Nephron (organoid): ENCODE results near the gene TSPAN11.
A peak's percentile ranks its signal among the peaks of the same experiment; 100 is the strongest.

ENCODE experiments used
- H3K27ac Mint-ChIP-seq, 3 experiments: 2 replicates each; pipeline ENCODE4 v1.8.0; 2020; ENCODE audit warnings: mixed read lengths in 3 of 3, mild to moderate bottlenecking in 2 of 3, moderate library complexity in 1 of 3
- H3K27me3 Mint-ChIP-seq: 2 replicates; pipeline ENCODE4 v1.8.0; 2021; ENCODE audit warnings: low read depth, mild to moderate bottlenecking, moderate library complexity, mixed read lengths
- H3K36me3 Mint-ChIP-seq: 2 replicates; pipeline ENCODE4 v1.8.0; 2020; ENCODE audit warnings: low read depth, mixed read lengths
- H3K4me1 Mint-ChIP-seq: 2 replicates; pipeline ENCODE4 v1.8.0; 2020; ENCODE audit warnings: mixed read lengths
- H3K4me3 Mint-ChIP-seq, 3 experiments: 2 replicates each; pipeline ENCODE4 v1.8.0; 2020; ENCODE audit warnings: mild to moderate bottlenecking in 3 of 3, mixed read lengths in 3 of 3, moderate library complexity in 2 of 3
- H3K9me3 Mint-ChIP-seq: 2 replicates; pipeline ENCODE4 v1.8.0; 2020; ENCODE audit warnings: mixed read lengths
- CTCF ChIP-seq, 3 experiments: fragments of 200-600 bp; sonication (generic); IDR thresholded peaks; one replicate each; pipeline ENCODE4 v1.5.0; 2021; ENCODE audit warnings: antibody characterized with exemption in 3 of 3; ENCODE audit not compliant: unreplicated experiment in 3 of 3

TSPAN11 gene

GRCh38 chr12:30908076-30908721 is 18.3 kb upstream of the TSPAN11 start:
- no peak for TF ChIP-seq CTCF (IDR thresholded peaks at IDR 0.05; ENCODE audit: unreplicated experiment in 3 of 3)
- H3K27ac Mint-ChIP-seq: peak overlapping the region; percentile 81 to 90 (median 85)
- no peaks in the 10 kb centered on the region for H3K27me3 Mint-ChIP-seq
- peaks cover 3% of the 10 kb centered on the region for H3K9me3 Mint-ChIP-seq
- H3K36me3 Mint-ChIP-seq: no peaks in the 10 kb centered on the region
- H3K4me1 Mint-ChIP-seq: peaks cover 27% of the 10 kb centered on the region
- H3K4me3 Mint-ChIP-seq: no peak overlapping the region

GRCh38 chr12:30908722-30909348 is 17.7 kb upstream of the TSPAN11 start:
- no peak for TF ChIP-seq CTCF (IDR thresholded peaks at IDR 0.05; ENCODE audit: unreplicated experiment in 3 of 3)
- H3K9me3 Mint-ChIP-seq: peaks cover 3% of the 10 kb centered on the region
- peaks cover 27% of the 10 kb centered on the region for H3K4me1 Mint-ChIP-seq
- H3K27me3 Mint-ChIP-seq: no peaks in the 10 kb centered on the region
- H3K27ac Mint-ChIP-seq: peak overlapping the region; percentile 81 to 90 (median 85)
- H3K36me3 Mint-ChIP-seq: no peaks in the 10 kb centered on the region
- H3K4me3 Mint-ChIP-seq: peak overlapping the region in 1 of 3 experiments; percentile 3

- Mint-ChIP-seq H3K36me3 (no peaks in the 10 kb centered on the region), H3K9me3 (peaks cover 3% of the 10 kb centered on the region), H3K27ac (peak overlapping the region; percentile 81 to 90 (median 85)), H3K27me3 (no peaks in the 10 kb centered on the region), H3K4me3 (peak overlapping the region in 1 of 3 experiments; percentile 3), H3K4me1 (peaks cover 27% of the 10 kb centered on the region)
- TF ChIP-seq CTCF (IDR thresholded peaks at IDR 0.05; ENCODE audit: unreplicated experiment in 3 of 3): no peak
These were observed 17.1 kb upstream of the TSPAN11 start for GRCh38 chr12:30909349-30910037.

GRCh38 chr12:30910038-30910350 is 16.6 kb upstream of the TSPAN11 start:
- H3K9me3 Mint-ChIP-seq: peaks cover 3% of the 10 kb centered on the region
- peaks cover 27% of the 10 kb centered on the region for H3K4me1 Mint-ChIP-seq
- no peak for TF ChIP-seq CTCF (IDR thresholded peaks at IDR 0.05; ENCODE audit: unreplicated experiment in 3 of 3)
- H3K27ac Mint-ChIP-seq: peak overlapping the region; percentile 81 to 90 (median 85)
- H3K36me3 Mint-ChIP-seq: no peaks in the 10 kb centered on the region
- H3K4me3 Mint-ChIP-seq: no peak overlapping the region
- H3K27me3 Mint-ChIP-seq: no peaks in the 10 kb centered on the region

GRCh38 chr12:30911207-30911606 is 15.3 kb upstream of the TSPAN11 start:
- peak overlapping the region in 2 of 3 experiments; percentile 8 to 90 for H3K27ac Mint-ChIP-seq
- H3K27me3 Mint-ChIP-seq: no peaks in the 10 kb centered on the region
- no peak for TF ChIP-seq CTCF (IDR thresholded peaks at IDR 0.05; ENCODE audit: unreplicated experiment in 3 of 3)
- no peak overlapping the region for H3K4me3 Mint-ChIP-seq
- no peaks in the 10 kb centered on the region for H3K36me3 Mint-ChIP-seq
- H3K9me3 Mint-ChIP-seq: peaks cover 3% of the 10 kb centered on the region
- H3K4me1 Mint-ChIP-seq: peaks cover 27% of the 10 kb centered on the region
